Suprapubic skin (tissue), 4 donors: Measurements from ENCODE around the gene ECI1. TPM values are rescaled to one million over a fixed set of nuclear protein-coding genes. Genes with fewer than 3 reads are reported as not detected.

Experiments used
- DNase-seq, 2 donors: peaks; one replicate each; pipeline ENCODE4 v3.0.0-alpha.2; 2019; ENCODE audit warnings: low spot score in 2 of 2
- H3K27ac ChIP-seq: fragments of 200-600 bp; sonication (generic); one replicate; pipeline ENCODE4 v1.5.1; 2019
- H3K27me3 ChIP-seq: fragments of 200-600 bp; sonication (generic); one replicate; pipeline ENCODE4 v1.5.1; 2019
- H3K36me3 ChIP-seq: fragments of 200-600 bp; sonication (generic); one replicate; pipeline ENCODE4 v1.5.1; 2019
- H3K4me1 ChIP-seq: fragments of 200-600 bp; sonication (generic); one replicate; pipeline ENCODE4 v1.5.1; 2019
- H3K4me3 ChIP-seq: fragments of 200-600 bp; sonication (generic); one replicate; pipeline ENCODE4 v1.5.1; 2019; ENCODE audit warnings: mild to moderate bottlenecking
- H3K9me3 ChIP-seq: fragments of 200-600 bp; sonication (generic); one replicate; pipeline ENCODE4 v1.5.1; 2019
- EP300 ChIP-seq: sonication (generic); formaldehyde crosslinking; IDR thresholded peaks from one replicate; pipeline ENCODE4 v1.6.1; 2017; ENCODE audit warnings: antibody characterized with exemption
- POLR2A ChIP-seq, 2 donors: fragments of 450-650 bp; IDR thresholded peaks; one replicate each; pipeline ENCODE4 v1.6.1; 2017; ENCODE audit warnings: antibody characterized with exemption in 2 of 2, mild to moderate bottlenecking in 2 of 2, moderate library complexity in 2 of 2
- POLR2AphosphoS5 ChIP-seq, 3 donors: sonication (generic); formaldehyde crosslinking; IDR thresholded peaks; one replicate each; pipeline ENCODE4 v1.6.1; 2017; ENCODE audit warnings: antibody characterized with exemption in 3 of 3
- WGBS: methylation state at CpG from one replicate; pipeline ENCODE4 v1.1.5; 2018; 5-methylcytosine and 5-hydroxymethylcytosine counted together
- total RNA-seq, 4 donors: library from RNA; depleted of rRNA; stranded (reverse); fragments of >200 nt; gene quantifications; one replicate each; pipeline ENCODE4 v1.1.0, GENCODE V29; 2016
- TF ChIP-seq, protein P1 (sequence below), 2 donors: fragments of 200-600 bp in 1 of 2; fragments of 450-650 bp in 1 of 2; sonication (generic) in 1 of 2; IDR thresholded peaks; one replicate each; pipeline ENCODE4 v1.5.1; 2016 to 2019; ENCODE audit warnings: antibody characterized with exemption in 2 of 2, mild to moderate bottlenecking in 1 of 2, moderate library complexity in 1 of 2

Gene ECI1
- total RNA-seq, 4 donors from 2014 or later, result 28.4 to 65.3 (median 47.2) TPM

DNA sequence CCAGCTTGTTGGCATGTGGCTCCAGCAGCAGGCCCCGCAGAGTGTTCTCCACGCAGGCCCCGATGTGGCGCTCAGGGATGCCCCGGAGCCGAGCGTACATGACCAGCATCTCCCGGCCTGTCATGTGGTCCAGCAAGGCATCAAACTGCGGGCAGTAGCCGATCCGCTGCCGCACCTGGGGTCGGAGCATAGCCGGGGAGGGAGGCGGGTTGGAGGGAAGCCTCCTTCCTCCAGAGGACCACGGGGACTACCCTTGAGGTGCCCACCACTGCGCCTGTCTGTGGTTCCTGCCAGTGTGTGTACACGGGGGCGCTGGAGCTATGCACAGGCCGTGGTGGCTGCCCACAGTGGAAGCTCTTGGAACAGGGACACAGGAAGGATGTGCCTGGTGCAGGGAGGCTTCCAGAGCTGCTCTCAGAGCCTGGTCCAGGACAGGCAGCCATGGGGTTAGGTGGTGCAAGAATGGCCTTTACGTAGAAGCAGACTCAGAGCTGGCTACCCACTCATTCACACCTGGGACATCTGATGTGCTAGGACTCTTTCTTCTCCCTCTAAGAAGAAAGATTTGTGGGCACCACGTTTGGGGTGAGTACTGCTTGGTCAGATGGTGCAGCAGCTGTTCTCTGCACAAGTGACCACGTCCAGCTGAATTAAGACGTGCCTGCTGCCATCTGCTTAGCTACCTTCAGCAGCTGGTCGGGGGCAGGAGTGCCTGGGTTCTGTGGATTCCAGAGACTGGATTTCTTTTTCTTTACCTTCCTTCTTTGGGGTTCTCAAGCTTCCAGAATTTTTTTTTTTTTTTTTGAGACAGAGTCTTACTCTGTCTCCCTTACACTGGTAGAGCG is 27.8 kb upstream of the ECI1 start:
- Histone ChIP-seq H3K4me3 (no peak overlapping the region), H3K27ac (no peak overlapping the region), H3K9me3 (no peaks in the 10 kb centered on the region), H3K4me1 (no peaks in the 10 kb centered on the region), H3K36me3 (peaks cover 19% of the 10 kb centered on the region), H3K27me3 (no peaks in the 10 kb centered on the region)
- WGBS, result 91% methylated on average over 15 of the region's 26 CpGs
- TF ChIP-seq EP300 (no peak), POLR2AphosphoS5 (IDR thresholded peaks at IDR 0.05) (no peak)
- TF ChIP-seq, protein P1, sequence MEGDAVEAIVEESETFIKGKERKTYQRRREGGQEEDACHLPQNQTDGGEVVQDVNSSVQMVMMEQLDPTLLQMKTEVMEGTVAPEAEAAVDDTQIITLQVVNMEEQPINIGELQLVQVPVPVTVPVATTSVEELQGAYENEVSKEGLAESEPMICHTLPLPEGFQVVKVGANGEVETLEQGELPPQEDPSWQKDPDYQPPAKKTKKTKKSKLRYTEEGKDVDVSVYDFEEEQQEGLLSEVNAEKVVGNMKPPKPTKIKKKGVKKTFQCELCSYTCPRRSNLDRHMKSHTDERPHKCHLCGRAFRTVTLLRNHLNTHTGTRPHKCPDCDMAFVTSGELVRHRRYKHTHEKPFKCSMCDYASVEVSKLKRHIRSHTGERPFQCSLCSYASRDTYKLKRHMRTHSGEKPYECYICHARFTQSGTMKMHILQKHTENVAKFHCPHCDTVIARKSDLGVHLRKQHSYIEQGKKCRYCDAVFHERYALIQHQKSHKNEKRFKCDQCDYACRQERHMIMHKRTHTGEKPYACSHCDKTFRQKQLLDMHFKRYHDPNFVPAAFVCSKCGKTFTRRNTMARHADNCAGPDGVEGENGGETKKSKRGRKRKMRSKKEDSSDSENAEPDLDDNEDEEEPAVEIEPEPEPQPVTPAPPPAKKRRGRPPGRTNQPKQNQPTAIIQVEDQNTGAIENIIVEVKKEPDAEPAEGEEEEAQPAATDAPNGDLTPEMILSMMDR (IDR thresholded peaks at IDR 0.05), result no peak
- DNase-seq, result no peak

DNA sequence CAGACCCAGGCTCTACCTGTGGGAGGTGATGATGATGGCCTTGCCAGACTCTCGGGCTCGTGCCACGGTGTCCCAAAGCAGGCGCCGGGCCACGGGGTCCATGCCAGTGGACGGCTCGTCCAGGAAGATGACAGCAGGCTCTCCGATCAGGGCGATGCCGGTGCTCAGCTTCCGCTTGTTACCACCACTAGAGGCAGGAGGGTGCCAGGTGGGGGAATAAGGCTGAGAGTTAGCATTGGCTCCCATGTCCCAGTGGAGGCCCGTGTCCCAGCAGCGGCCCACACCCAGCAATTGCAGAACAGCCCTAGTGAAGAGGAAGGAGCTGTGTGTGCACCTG is 26.9 kb upstream of the ECI1 start:
- Histone ChIP-seq H3K27me3 (no peaks in the 10 kb centered on the region), H3K4me1 (no peaks in the 10 kb centered on the region), H3K4me3 (no peak overlapping the region), H3K9me3 (no peaks in the 10 kb centered on the region), H3K27ac (no peak overlapping the region), H3K36me3 (peaks cover 19% of the 10 kb centered on the region)
- TF ChIP-seq EP300 (no peak), POLR2A (IDR thresholded peaks at IDR 0.05) (no peak), POLR2AphosphoS5 (IDR thresholded peaks at IDR 0.05) (no peak)
- TF ChIP-seq, protein P1 (IDR thresholded peaks at IDR 0.05), result no peak
- no peak for DNase-seq
- 60% methylated on average over 2 of the region's 14 CpGs for WGBS

DNA sequence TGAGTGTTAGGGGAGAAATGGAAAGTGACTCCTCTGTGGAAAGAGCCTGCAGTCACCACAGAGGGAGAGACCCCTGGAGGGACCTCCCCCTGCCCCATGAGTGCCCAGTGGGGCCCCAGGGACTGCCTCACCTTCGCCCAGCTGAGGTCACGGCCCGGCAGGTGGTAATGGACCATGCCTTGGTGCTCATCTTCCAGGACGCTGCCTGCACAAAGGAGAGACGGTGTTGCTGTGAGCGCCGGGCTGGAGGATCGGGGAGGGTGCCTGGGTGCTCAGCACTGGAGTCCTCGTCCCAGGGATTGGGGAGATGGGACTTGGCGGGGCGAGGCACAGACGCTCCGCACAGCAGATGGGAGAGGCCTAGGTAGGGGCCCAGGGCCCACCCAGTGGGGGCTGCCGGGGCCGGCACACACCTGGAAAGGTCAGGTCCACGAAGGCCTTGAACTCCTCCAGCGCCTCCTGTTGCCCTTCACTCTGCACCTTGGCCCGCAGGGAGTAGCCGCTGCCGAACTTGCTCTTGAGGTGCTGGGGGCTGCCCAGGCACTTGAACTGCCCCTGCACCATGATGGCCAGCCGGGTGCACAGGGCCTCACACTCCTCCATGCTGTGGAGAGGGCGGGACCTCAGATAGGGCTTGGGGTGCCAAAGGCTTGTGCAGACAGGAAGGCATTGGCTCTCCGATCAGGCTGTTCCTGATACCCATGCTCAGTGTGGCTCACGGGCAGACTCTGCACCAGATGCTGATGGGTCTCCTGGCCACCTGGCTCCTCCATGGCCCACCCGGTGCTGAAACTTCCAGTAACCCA is 26.3 kb upstream of the ECI1 start:
- H3K27ac ChIP-seq, result no peak overlapping the region
- TF ChIP-seq EP300, result no peak
- no peak for TF ChIP-seq POLR2A (IDR thresholded peaks at IDR 0.05)
- no peak for TF ChIP-seq POLR2AphosphoS5 (IDR thresholded peaks at IDR 0.05)
- TF ChIP-seq, protein P1 (IDR thresholded peaks at IDR 0.05), result no peak
- H3K27me3 ChIP-seq, result no peaks in the 10 kb centered on the region
- no peaks in the 10 kb centered on the region for H3K4me1 ChIP-seq
- no peak overlapping the region for H3K4me3 ChIP-seq
- H3K9me3 ChIP-seq, result no peaks in the 10 kb centered on the region
- DNase-seq, result no peak
- H3K36me3 ChIP-seq, result peaks cover 19% of the 10 kb centered on the region
- WGBS, result 93% methylated on average over 19 of the region's 25 CpGs

DNA sequence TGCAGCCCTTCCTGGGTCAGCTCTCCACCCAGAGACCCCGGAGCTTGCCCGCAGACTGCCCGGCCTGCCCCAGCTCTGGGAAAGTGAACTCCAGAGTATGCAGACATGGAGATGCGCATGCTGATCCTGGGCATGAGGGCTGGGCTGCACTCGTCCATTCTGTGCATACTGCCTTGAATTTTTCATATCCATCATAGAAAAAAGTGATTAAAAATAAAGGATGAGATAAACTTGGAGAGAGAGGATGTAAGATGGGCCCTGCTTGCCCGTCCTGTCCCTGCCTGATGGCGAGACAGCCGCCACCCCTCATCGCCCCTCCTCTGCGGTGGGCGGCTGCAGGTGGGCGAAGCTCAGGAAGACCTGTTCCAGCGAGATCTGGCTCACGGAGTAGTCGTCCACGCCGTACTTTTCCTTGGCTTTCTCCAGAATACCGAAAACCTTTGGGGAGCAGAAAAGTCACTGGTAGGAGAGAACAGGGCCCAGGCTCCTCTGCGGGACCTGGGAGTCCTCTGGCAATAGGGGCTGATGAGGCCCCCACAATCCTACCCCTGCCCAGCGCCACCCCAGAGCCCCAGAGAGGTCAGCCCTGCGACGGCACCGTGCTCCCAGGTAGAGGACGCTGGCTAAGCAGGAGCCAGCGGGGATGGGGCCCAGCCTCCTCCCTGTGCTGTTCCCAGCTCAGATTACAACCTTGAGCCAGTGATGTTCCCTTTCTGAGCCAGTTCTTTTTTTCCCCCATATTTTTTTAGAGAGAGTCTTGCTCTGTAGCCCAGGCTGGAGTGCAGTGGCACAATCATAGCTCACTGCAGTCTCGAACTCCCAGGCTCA is 25.2 kb upstream of the ECI1 start:
- H3K27me3 ChIP-seq, result no peaks in the 10 kb centered on the region
- H3K36me3 ChIP-seq, result peaks cover 19% of the 10 kb centered on the region
- TF ChIP-seq POLR2AphosphoS5 (IDR thresholded peaks at IDR 0.05), result no peak
- TF ChIP-seq, protein P1 (IDR thresholded peaks at IDR 0.05), result no peak
- no peak for TF ChIP-seq POLR2A (IDR thresholded peaks at IDR 0.05)
- TF ChIP-seq EP300, result no peak
- H3K27ac ChIP-seq, result no peak overlapping the region
- WGBS, result 83% methylated on average over 26 of the region's 26 CpGs
- DNase-seq, result no peak
- H3K4me3 ChIP-seq, result no peak overlapping the region
- peaks cover 6% of the 10 kb centered on the region for H3K4me1 ChIP-seq
- no peaks in the 10 kb centered on the region for H3K9me3 ChIP-seq
